Right lobe of liver (tissue), 6 donors: Measurements from ENCODE around the gene GPR183. TPM values are rescaled to one million over a fixed set of nuclear protein-coding genes. Genes with fewer than 3 reads are reported as not detected.

Experiments used
- ATAC-seq, 4 donors: fragments of 200-7000 bp; cut with Tn5 transposase; one replicate each; pipeline ENCODE4 v1.9.1; 2020; ENCODE audit warnings: mild to moderate bottlenecking in 4 of 4, moderate library complexity in 4 of 4
- DNase-seq, 3 donors: peaks; one replicate each; pipeline ENCODE4 v3.0.0-alpha.2; 2020
- H3K27ac ChIP-seq, 3 donors: fragments of 200-600 bp; one replicate each; pipeline ENCODE4 v1.8.0; 2022
- H3K27me3 ChIP-seq, 2 donors: fragments of 200-600 bp; one replicate each; pipeline ENCODE4 v1.8.0; 2022
- H3K36me3 ChIP-seq, 4 donors: fragments of 200-600 bp; sonication (generic) in 1 of 4; one replicate each; pipeline versions ENCODE4 v1.5.1 to v1.8.0; 2017 to 2022; ENCODE audit warnings: control low read depth in 1 of 4
- H3K4me1 ChIP-seq, 4 donors: fragments of 200-600 bp; sonication (generic) in 1 of 4; one replicate each; pipeline versions ENCODE4 v1.5.1 to v1.8.0; 2017 to 2022; ENCODE audit warnings: control low read depth in 1 of 4
- H3K4me3 ChIP-seq, 3 donors: fragments of 200-600 bp; one replicate each; pipeline ENCODE4 v1.8.0; 2022
- H3K9me3 ChIP-seq, 4 donors: fragments of 200-600 bp; sonication (generic) in 1 of 4; one replicate each; pipeline versions ENCODE4 v1.5.1 to v1.8.0; 2017 to 2022; ENCODE audit warnings: control low read depth in 1 of 4
- CTCF ChIP-seq, 4 donors: fragments of 200-600 bp in 3 of 4; fragments of 450-650 bp in 1 of 4; IDR thresholded peaks; one replicate each; pipeline versions ENCODE4 v1.5.1 to v1.8.0; 2016 to 2022; ENCODE audit warnings: antibody characterized with exemption in 4 of 4, mild to moderate bottlenecking in 2 of 4
- POLR2A ChIP-seq: fragments of 450-650 bp; IDR thresholded peaks from one replicate; pipeline ENCODE4 v1.6.1; 2017; ENCODE audit warnings: antibody characterized with exemption, mild to moderate bottlenecking
- WGBS: methylation state at CpG from one replicate; pipeline ENCODE4 v1.1.6; 2018; ENCODE audit warnings: low coverage, low lambda C conversion rate; ENCODE audit not compliant: insufficient coverage; ENCODE audit errors: missing lambda C conversion rate; 5-methylcytosine and 5-hydroxymethylcytosine counted together
- intact Hi-C, 2 donors: fragments of 100-400 bp; cut with DNase I; formaldehyde crosslinking; loops; one replicate each; pipeline versions ENCODE4 v1.11.2 to v1.14.1; 2022
- total RNA-seq, 6 experiments: library from RNA; depleted of rRNA in 2 of 6; stranded (reverse); fragments of >200 nt in 2 of 6; fragmentation: NEBNext Ultra II Directional in 3 of 6; extraction: Animal tissue kit (Norgen Biotek cat#: 25700) in 3 of 6; gene quantifications; one replicate each; pipeline versions ENCODE4 v1.1.0 to v1.2.4, GENCODE V29; 2016 to 2023
- donor health status: DM: no; HTN: yes; CAD: no.
- donor health status: DM: no; HTN: no; CAD: no.
- donor health status: DM: no; HTN: no; CAD: no.
- donor health status: DM: no; HTN: yes; CAD: no.
- donor health status: DM: no; HTN: yes; CAD: no.

The GPR183 gene
- total RNA-seq, 6 experiments from 2014 or later = 0.26 to 3.2 (median 1.0) TPM

GRCh38 chr13:99314640-99315176, 7.5 kb upstream of the GPR183 start:
- Histone ChIP-seq H3K27ac (no peak overlapping the region), H3K9me3 (no peaks in the 10 kb centered on the region), H3K4me3 (no peak overlapping the region), H3K27me3 (no peaks in the 10 kb centered on the region), H3K4me1 (peaks cover 0 to 10% (median 0%) of the 10 kb centered on the region in 4 donors), H3K36me3 (no peaks in the 10 kb centered on the region)
- no peak for TF ChIP-seq CTCF (IDR thresholded peaks at IDR 0.05)
- TF ChIP-seq POLR2A = no peak
- intact Hi-C loops = no loop called here
- 63% methylated on average over 10 of the region's 10 CpGs for WGBS
- ATAC-seq = peak in 3 of 4 donors; percentile 12 to 37 (median 31)
- no peak for DNase-seq

- Histone ChIP-seq H3K9me3 (no peaks in the 10 kb centered on the region), H3K27me3 (no peaks in the 10 kb centered on the region), H3K36me3 (no peaks in the 10 kb centered on the region), H3K4me1 (peaks cover 0 to 10% (median 0%) of the 10 kb centered on the region in 4 donors), H3K27ac (peak overlapping the region in 2 of 3 donors; percentile 3 to 25), H3K4me3 (no peak overlapping the region)
- 21% methylated on average over 1 of the region's 1 CpG for WGBS
- no peak for DNase-seq
- no peak for TF ChIP-seq POLR2A
- TF ChIP-seq CTCF (IDR thresholded peaks at IDR 0.05) = no peak
- intact Hi-C loops = no loop called here
- ATAC-seq = peak in 3 of 4 donors; percentile 40 to 58 (median 52)
These were observed 6.7 kb upstream of the GPR183 start for GRCh38 chr13:99313941-99314340.

- TF ChIP-seq POLR2A = no peak
- TF ChIP-seq CTCF (IDR thresholded peaks at IDR 0.05) = no peak
- H3K4me3 ChIP-seq = no peak overlapping the region
- intact Hi-C loops = no loop called here
- H3K36me3 ChIP-seq = no peaks in the 10 kb centered on the region
- DNase-seq = no peak
- peak; percentile 31 to 58 (median 46) for ATAC-seq
- no peaks in the 10 kb centered on the region for H3K9me3 ChIP-seq
- 53% methylated on average over 3 of the region's 3 CpGs for WGBS
- no peaks in the 10 kb centered on the region for H3K27me3 ChIP-seq
- peak overlapping the region in 2 of 3 donors; percentile 3 to 25 for H3K27ac ChIP-seq
- H3K4me1 ChIP-seq = peaks cover 0 to 10% (median 0%) of the 10 kb centered on the region in 4 donors
These were observed 6.3 kb upstream of the GPR183 start for GRCh38 chr13:99313501-99313900.

- Histone ChIP-seq H3K36me3 (no peaks in the 10 kb centered on the region), H3K4me1 (peaks cover 0 to 10% (median 0%) of the 10 kb centered on the region in 4 donors), H3K9me3 (no peaks in the 10 kb centered on the region), H3K27ac (no peak overlapping the region), H3K27me3 (no peaks in the 10 kb centered on the region), H3K4me3 (no peak overlapping the region)
- intact Hi-C loops = no loop called here
- DNase-seq (peak in 1 of 3 donors; percentile 44), ATAC-seq (peak; percentile 47 to 71 (median 62))
- peak; percentile 37 for TF ChIP-seq POLR2A
- no peak for TF ChIP-seq CTCF (IDR thresholded peaks at IDR 0.05)
- 73% methylated on average over 7 of the region's 7 CpGs for WGBS
These were observed 5.3 kb upstream of the GPR183 start for GRCh38 chr13:99312493-99312883.
